ENCODE results near the gene COQ8B.

GRCh38 chr19:40650749-40651305 lies 65.9 kb downstream of the COQ8B start:
- no peak for TF ChIP-seq CTCF (IDR thresholded peaks at IDR 0.05)
- TF ChIP-seq POLR2A (IDR thresholded peaks at IDR 0.05) = no peak

Measured in thyroid gland (tissue), 4 donors.